ENCODE results near the gene EPHA4. TPM values are rescaled to one million over a fixed set of nuclear protein-coding genes. Genes with fewer than 3 reads are reported as not detected.

The EPHA4 gene
- total RNA-seq, 1 experiment from 2014 or later, result 3.3 TPM

- Histone ChIP-seq H3K4me1 (ENCODE audit: insufficient read depth, low read length) (peaks cover 11% of the 10 kb centered on the region; the same call in 1 of the 2 replicates), H3K9me3 (ENCODE audit: low read length) (no peaks in the 10 kb centered on the region), H2AFZ (ENCODE audit: low read length) (peak overlapping the region; percentile 96), H3F3A (ENCODE audit: low read length, unreplicated experiment) (no peaks in the 10 kb centered on the region), H3K36me3 (ENCODE audit: low read depth, low read length) (no peaks in the 10 kb centered on the region), H3K9me2 (replicated peaks; ENCODE audit: low read length) (no peaks in the 10 kb centered on the region), H3K79me2 (ENCODE audit: low read length) (no peaks in the 10 kb centered on the region), H3K4me3 (ENCODE audit: low read length) (peak overlapping the region; percentile 96), H3K27me3 (ENCODE audit: low read length) (peaks cover 32% of the 10 kb centered on the region), H3K9ac (ENCODE audit: low read length) (peak overlapping the region; percentile 58), H3K27ac (ENCODE audit: low read length) (no peak overlapping the region), H4K20me1 (ENCODE audit: low read length) (no peaks in the 10 kb centered on the region), H3K4me2 (ENCODE audit: low read length) (peak overlapping the region; percentile 100)
- ChIA-PET CTCF (interaction anchor here (0.6 to 1.4 kb wide), 6 partner anchors 24 to 1836 kb away, joined by 3 read pairs; no protein-coding TSS in a partner anchor), POLR2A (ENCODE audit: unreplicated experiment) (no interaction called here)
- intact Hi-C loops (cut with micrococcal nuclease), result loop anchor here (1.0 to 10.0 kb wide), 11 partner anchors 56 to 1409 kb away; no protein-coding TSS in a partner anchor
- DNase-seq (peak; percentile 76), ATAC-seq (peak; percentile 70)
- TF ChIP-seq, protein P1, sequence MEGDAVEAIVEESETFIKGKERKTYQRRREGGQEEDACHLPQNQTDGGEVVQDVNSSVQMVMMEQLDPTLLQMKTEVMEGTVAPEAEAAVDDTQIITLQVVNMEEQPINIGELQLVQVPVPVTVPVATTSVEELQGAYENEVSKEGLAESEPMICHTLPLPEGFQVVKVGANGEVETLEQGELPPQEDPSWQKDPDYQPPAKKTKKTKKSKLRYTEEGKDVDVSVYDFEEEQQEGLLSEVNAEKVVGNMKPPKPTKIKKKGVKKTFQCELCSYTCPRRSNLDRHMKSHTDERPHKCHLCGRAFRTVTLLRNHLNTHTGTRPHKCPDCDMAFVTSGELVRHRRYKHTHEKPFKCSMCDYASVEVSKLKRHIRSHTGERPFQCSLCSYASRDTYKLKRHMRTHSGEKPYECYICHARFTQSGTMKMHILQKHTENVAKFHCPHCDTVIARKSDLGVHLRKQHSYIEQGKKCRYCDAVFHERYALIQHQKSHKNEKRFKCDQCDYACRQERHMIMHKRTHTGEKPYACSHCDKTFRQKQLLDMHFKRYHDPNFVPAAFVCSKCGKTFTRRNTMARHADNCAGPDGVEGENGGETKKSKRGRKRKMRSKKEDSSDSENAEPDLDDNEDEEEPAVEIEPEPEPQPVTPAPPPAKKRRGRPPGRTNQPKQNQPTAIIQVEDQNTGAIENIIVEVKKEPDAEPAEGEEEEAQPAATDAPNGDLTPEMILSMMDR (conservative IDR thresholded peaks at IDR 0.05; ENCODE audit: low read depth, low read length), result peak; percentile 88
- TF ChIP-seq EZH2 (IDR thresholded peaks at IDR 0.05; ENCODE audit: low read length, unreplicated experiment), result no peak
- no TSS peak for BruUV-seq (replicated peaks)
These were observed 1.5 kb upstream of the EPHA4 start for GRCh38 chr2:221573430-221574230.

DNA sequence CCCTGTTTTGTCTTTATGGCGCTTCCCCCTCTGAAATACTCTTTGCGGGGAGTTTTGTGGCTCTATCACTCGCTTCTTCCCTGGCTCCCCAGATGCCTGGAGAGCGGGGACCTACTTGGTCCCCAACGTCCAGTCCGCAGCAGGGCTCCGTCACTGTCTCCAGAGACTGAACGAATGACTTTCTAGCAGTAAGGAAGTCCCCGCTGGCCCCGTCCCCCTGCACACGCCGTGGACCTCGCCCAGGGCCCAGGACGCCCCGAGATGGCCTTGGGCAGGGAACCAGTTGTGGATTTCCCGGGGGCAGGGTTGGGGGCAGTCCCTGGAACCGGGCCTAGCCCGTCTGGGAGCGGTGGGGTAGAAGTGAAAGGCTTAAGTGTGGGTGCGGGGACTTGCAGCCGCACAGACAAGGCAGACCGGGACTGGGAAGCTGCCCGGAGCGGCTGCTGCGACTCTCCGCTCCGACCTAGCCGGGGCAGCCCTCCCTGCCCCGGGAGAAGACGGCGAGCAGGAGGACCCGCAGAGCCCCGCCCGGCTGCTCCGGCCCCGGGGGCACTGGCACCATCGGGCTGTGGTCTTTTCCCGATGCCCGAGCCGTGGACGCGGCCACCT is 821 bp upstream of the EPHA4 start:
- ChIA-PET CTCF (interaction anchor here (0.6 to 1.4 kb wide), 4 partner anchors 25 to 1835 kb away, joined by 3 read pairs; no protein-coding TSS in a partner anchor), POLR2A (ENCODE audit: unreplicated experiment) (interaction anchor here (0.6 kb wide), 1 partner anchor 21 kb away, joined by 5 read pairs; no protein-coding TSS in a partner anchor)
- no TSS peak for BruUV-seq (replicated peaks)
- Histone ChIP-seq H3K79me2 (ENCODE audit: low read length) (no peaks in the 10 kb centered on the region), H3K27ac (ENCODE audit: low read length) (no peak overlapping the region), H3K36me3 (ENCODE audit: low read depth, low read length) (no peaks in the 10 kb centered on the region), H3K4me2 (ENCODE audit: low read length) (peak overlapping the region; percentile 100), H3K4me3 (ENCODE audit: low read length) (peak overlapping the region; percentile 96), H2AFZ (ENCODE audit: low read length) (peak overlapping the region; percentile 96), H3K9me3 (ENCODE audit: low read length) (no peaks in the 10 kb centered on the region), H3K9me2 (replicated peaks; ENCODE audit: low read length) (no peaks in the 10 kb centered on the region), H3K27me3 (ENCODE audit: low read length) (peaks cover 26% of the 10 kb centered on the region), H4K20me1 (ENCODE audit: low read length) (no peaks in the 10 kb centered on the region), H3K9ac (ENCODE audit: low read length) (peak overlapping the region; percentile 58), H3K4me1 (ENCODE audit: insufficient read depth, low read length) (peaks cover 13% of the 10 kb centered on the region; the same call in 1 of the 2 replicates), H3F3A (ENCODE audit: low read length, unreplicated experiment) (no peaks in the 10 kb centered on the region)
- DNase-seq (peak; percentile 32), ATAC-seq (peak; percentile 33)
- intact Hi-C loops (cut with micrococcal nuclease), result loop anchor here (1.0 to 10.0 kb wide), 11 partner anchors 40 to 1408 kb away; no protein-coding TSS in a partner anchor
- TF ChIP-seq EZH2 (IDR thresholded peaks at IDR 0.05; ENCODE audit: low read length, unreplicated experiment) (no peak), EZH2phosphoT487 (IDR thresholded peaks at IDR 0.05; ENCODE audit: borderline replicate concordance, low read length) (no peak)
- TF ChIP-seq, protein P1 (conservative IDR thresholded peaks at IDR 0.05; ENCODE audit: low read depth, low read length), result no peak
